ENCODE measurements around the gene ATP6V1E1.

Gene ATP6V1E1

GRCh38 chr22:17607891-17608521 is 20.5 kb downstream of the ATP6V1E1 start:
- no peak for TF ChIP-seq ZNF274 (IDR thresholded peaks at IDR 0.05; ENCODE audit: low read depth, low read length)
- no peak overlapping the region for H3K4me3 ChIP-seq (ENCODE audit: low read length)

- no peak for TF ChIP-seq ZNF274 (IDR thresholded peaks at IDR 0.05; ENCODE audit: low read depth, low read length)
- no peak overlapping the region for H3K4me3 ChIP-seq (ENCODE audit: low read length)
These were observed 22.1 kb downstream of the ATP6V1E1 start for GRCh38 chr22:17606496-17606895.

GRCh38 chr22:17603668-17604067 is 24.9 kb downstream of the ATP6V1E1 start:
- H3K4me3 ChIP-seq (ENCODE audit: low read length) = no peak overlapping the region
- TF ChIP-seq ZNF274 (IDR thresholded peaks at IDR 0.05; ENCODE audit: low read depth, low read length) = no peak

GRCh38 chr22:17601031-17601430 is 27.5 kb downstream of the ATP6V1E1 start:
- no peak for TF ChIP-seq ZNF274 (IDR thresholded peaks at IDR 0.05; ENCODE audit: low read depth, low read length)

GRCh38 chr22:17598318-17598717 is 30.2 kb downstream of the ATP6V1E1 start:
- H3K4me3 ChIP-seq (ENCODE audit: low read length) = no peak overlapping the region
- TF ChIP-seq ZNF274 (IDR thresholded peaks at IDR 0.05; ENCODE audit: low read depth, low read length) = no peak

More at GRCh38 chr22:17601031-17601430, 27.5 kb downstream of the ATP6V1E1 start:
- H3K4me3 ChIP-seq (ENCODE audit: low read length) = no peak overlapping the region

GRCh38 chr22:17597217-17597616 is 31.3 kb downstream of the ATP6V1E1 start:
- no peak overlapping the region for H3K4me3 ChIP-seq (ENCODE audit: low read length)
- no peak for TF ChIP-seq ZNF274 (IDR thresholded peaks at IDR 0.05; ENCODE audit: low read depth, low read length)

- no peak for TF ChIP-seq ZNF274 (IDR thresholded peaks at IDR 0.05; ENCODE audit: low read depth, low read length)
- H3K4me3 ChIP-seq (ENCODE audit: low read length) = no peak overlapping the region
These were observed 32.3 kb downstream of the ATP6V1E1 start for GRCh38 chr22:17596226-17596625.

- no peak for TF ChIP-seq ZNF274 (IDR thresholded peaks at IDR 0.05; ENCODE audit: low read depth, low read length)
- no peak overlapping the region for H3K4me3 ChIP-seq (ENCODE audit: low read length)
These were observed 36.3 kb downstream of the ATP6V1E1 start for GRCh38 chr22:17592201-17592600.

- no peak overlapping the region for H3K4me3 ChIP-seq (ENCODE audit: low read length)
- no peak for TF ChIP-seq ZNF274 (IDR thresholded peaks at IDR 0.05; ENCODE audit: low read depth, low read length)
These were observed 38.0 kb downstream of the ATP6V1E1 start for GRCh38 chr22:17590586-17590985.

GRCh38 chr22:17589810-17590375 is 38.7 kb downstream of the ATP6V1E1 start:
- H3K4me3 ChIP-seq (ENCODE audit: low read length) = no peak overlapping the region
- TF ChIP-seq ZNF274 (IDR thresholded peaks at IDR 0.05; ENCODE audit: low read depth, low read length) = no peak

GRCh38 chr22:17588606-17589005 is 39.9 kb downstream of the ATP6V1E1 start:
- no peak overlapping the region for H3K4me3 ChIP-seq (ENCODE audit: low read length)
- no peak for TF ChIP-seq ZNF274 (IDR thresholded peaks at IDR 0.05; ENCODE audit: low read depth, low read length)

GRCh38 chr22:17587629-17588028 is 40.9 kb downstream of the ATP6V1E1 start:
- TF ChIP-seq ZNF274 (IDR thresholded peaks at IDR 0.05; ENCODE audit: low read depth, low read length) = no peak
- H3K4me3 ChIP-seq (ENCODE audit: low read length) = no peak overlapping the region

GRCh38 chr22:17586831-17587440 is 41.6 kb downstream of the ATP6V1E1 start:
- TF ChIP-seq ZNF274 (IDR thresholded peaks at IDR 0.05; ENCODE audit: low read depth, low read length) = no peak
- H3K4me3 ChIP-seq (ENCODE audit: low read length) = no peak overlapping the region

- no peak for TF ChIP-seq ZNF274 (IDR thresholded peaks at IDR 0.05; ENCODE audit: low read depth, low read length)
- H3K4me3 ChIP-seq (ENCODE audit: low read length) = no peak overlapping the region
These were observed 45.4 kb downstream of the ATP6V1E1 start for GRCh38 chr22:17583151-17583550.

GRCh38 chr22:17581631-17582030 is 46.9 kb downstream of the ATP6V1E1 start:
- H3K4me3 ChIP-seq (ENCODE audit: low read length) = no peak overlapping the region
- TF ChIP-seq ZNF274 (IDR thresholded peaks at IDR 0.05; ENCODE audit: low read depth, low read length) = no peak
